ENCODE measurements around the gene TBL1X. TPM values are rescaled to one million over a fixed set of nuclear protein-coding genes. Genes with fewer than 3 reads are reported as not detected.

Gene TBL1X
- total and polyA plus RNA-seq, 2 of the 8 experiments (the other 6 are each of a cell fraction or from before 2014, with no cell fraction given) = 13.3 to 25.6 TPM

DNA sequence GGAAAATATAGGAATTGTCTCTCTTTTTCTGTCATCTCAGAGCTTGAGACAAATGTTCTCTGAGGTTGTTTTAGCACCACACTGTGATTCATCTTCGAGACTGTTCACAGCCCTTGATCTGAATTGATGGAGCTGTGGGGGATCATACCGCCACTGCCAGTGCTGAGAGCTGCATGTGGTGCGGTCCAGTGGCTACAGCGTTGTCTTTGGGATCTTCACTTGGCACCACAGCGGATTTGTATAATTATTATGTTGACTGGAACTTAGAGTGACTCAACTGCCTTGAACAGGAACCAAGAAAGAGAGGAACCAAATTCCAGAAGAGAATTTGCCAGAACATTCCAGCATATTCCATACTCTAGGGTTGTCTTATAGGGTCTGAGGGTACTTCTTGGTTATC is 29.1 kb downstream of the TBL1X start:
- Histone ChIP-seq H3K4ac (replicated peaks; ENCODE audit: insufficient read length, low read depth, low read length) (no peak overlapping the region), H3K4me3 (ENCODE audit: extremely low read depth in 1 of 4, insufficient read depth in 2 of 4, low read depth in 3 of 4, low read length in 4 of 4) (no peak overlapping the region), H2BK5ac (ENCODE audit: low read depth, low read length) (no peak overlapping the region), H3K36me3 (ENCODE audit: control insufficient read depth in 2 of 4, insufficient read depth in 4 of 4, low read length in 3 of 4) (no peaks in the 10 kb centered on the region), H3K9me3 (ENCODE audit: insufficient read depth in 2 of 2, low read depth in 1 of 2, low read length in 1 of 2) (no peaks in the 10 kb centered on the region), H3K14ac (ENCODE audit: insufficient read length) (no peak overlapping the region), H3K4me1 (replicated peaks in 1 of 4; ENCODE audit: control insufficient read depth in 3 of 4, insufficient read depth in 4 of 4, low read length in 3 of 4) (no peaks in the 10 kb centered on the region), H3K18ac (ENCODE audit: extremely low read depth, low read length) (no peak overlapping the region), H2BK12ac (ENCODE audit: low read depth, low read length) (no peak overlapping the region), H3K79me2 (ENCODE audit: control insufficient read depth in 1 of 2, insufficient read depth in 2 of 2, low read length in 2 of 2) (peaks cover 0 to 61% of the 10 kb centered on the region in 2 experiments; a peak in 2 of 4 replicates), H4K91ac (replicated peaks; ENCODE audit: insufficient read length, low read length) (no peak overlapping the region), H4K5ac (ENCODE audit: insufficient read length, low read depth, low read length) (no peak overlapping the region), H3K27ac (ENCODE audit: low read depth, low read length) (no peak overlapping the region), H2BK15ac (ENCODE audit: low read length) (no peak overlapping the region), H2BK20ac (ENCODE audit: low read length) (no peak overlapping the region), H2AK5ac (ENCODE audit: low read depth, low read length) (no peak overlapping the region), H2AFZ (ENCODE audit: low read length) (no peak overlapping the region), H4K20me1 (replicated peaks in 1 of 2; ENCODE audit: control insufficient read depth in 1 of 2, insufficient read depth in 2 of 2, low read length in 2 of 2) (peaks cover 0 to 13% of the 10 kb centered on the region in 2 experiments), H4K8ac (ENCODE audit: extremely low read depth, insufficient read depth, low read length) (no peak overlapping the region), H2BK120ac (replicated peaks; ENCODE audit: low read depth, low read length) (no peak overlapping the region), H3K9ac (replicated peaks in 1 of 4; ENCODE audit: extremely low read depth in 1 of 4, low read depth in 3 of 4, low read length in 3 of 4) (no peak overlapping the region), H3K23me2 (ENCODE audit: low read depth, low read length) (no peaks in the 10 kb centered on the region), H3K56ac (replicated peaks; ENCODE audit: insufficient read length, low read depth, low read length) (no peak overlapping the region), H3K27me3 (replicated peaks in 1 of 4; ENCODE audit: control insufficient read depth in 3 of 4, extremely low read depth in 1 of 4, insufficient read depth in 3 of 4, low read length in 3 of 4) (no peaks in the 10 kb centered on the region), H3K23ac (ENCODE audit: insufficient read length) (no peak overlapping the region), H3K79me1 (ENCODE audit: low read depth, low read length) (no peaks in the 10 kb centered on the region; the same call in 1 of the 2 replicates), H3K4me2 (ENCODE audit: insufficient read depth in 1 of 2, low read depth in 2 of 2, low read length in 2 of 2) (no peak overlapping the region)
- no peak for TF ChIP-seq SP4 (IDR thresholded peaks at IDR 0.05; ENCODE audit: low read length)
- no peak for TF ChIP-seq EGR1 (IDR thresholded peaks at IDR 0.05; ENCODE audit: borderline replicate concordance, low read depth, low read length)
- TF ChIP-seq RBBP5 (IDR thresholded peaks at IDR 0.05; ENCODE audit: borderline replicate concordance, low read depth, low read length) = no peak
- no peak for TF ChIP-seq GABPA (IDR thresholded peaks at IDR 0.05; ENCODE audit: borderline replicate concordance, insufficient read depth, low read length)
- no peak for TF ChIP-seq SIRT6 (IDR thresholded peaks at IDR 0.05; ENCODE audit: low read length)
- no peak for TF ChIP-seq MAFK (IDR thresholded peaks at IDR 0.05; ENCODE audit: low read depth, low read length)
- TF ChIP-seq SP2 (IDR thresholded peaks at IDR 0.05; ENCODE audit: low read length) = no peak
- TF ChIP-seq NANOG (IDR thresholded peaks at IDR 0.05; ENCODE audit: insufficient read depth, low read depth, low read length, poor library complexity, severe bottlenecking) = no peak
- no peak for TF ChIP-seq SUZ12 (IDR thresholded peaks at IDR 0.05; ENCODE audit: low read length)
- TF ChIP-seq, protein P1, sequence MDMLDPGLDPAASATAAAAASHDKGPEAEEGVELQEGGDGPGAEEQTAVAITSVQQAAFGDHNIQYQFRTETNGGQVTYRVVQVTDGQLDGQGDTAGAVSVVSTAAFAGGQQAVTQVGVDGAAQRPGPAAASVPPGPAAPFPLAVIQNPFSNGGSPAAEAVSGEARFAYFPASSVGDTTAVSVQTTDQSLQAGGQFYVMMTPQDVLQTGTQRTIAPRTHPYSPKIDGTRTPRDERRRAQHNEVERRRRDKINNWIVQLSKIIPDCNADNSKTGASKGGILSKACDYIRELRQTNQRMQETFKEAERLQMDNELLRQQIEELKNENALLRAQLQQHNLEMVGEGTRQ (IDR thresholded peaks at IDR 0.05; ENCODE audit: low read length) = no peak
- TF ChIP-seq JUN (IDR thresholded peaks at IDR 0.05; ENCODE audit: low read depth, low read length) = no peak
- no peak for TF ChIP-seq CHD1 (IDR thresholded peaks at IDR 0.05; ENCODE audit: low read depth, low read length)
- TF ChIP-seq HDAC2 (IDR thresholded peaks at IDR 0.05; ENCODE audit: borderline replicate concordance in 1 of 2, low read depth in 2 of 2, low read length in 2 of 2) = no peak
- no peak for TF ChIP-seq KDM4A (IDR thresholded peaks at IDR 0.05; ENCODE audit: low read depth, low read length, severe bottlenecking)
- DNase-seq (ENCODE audit: low read depth in 1 of 2, low spot score in 2 of 2) (no peak), FAIRE-seq (no peak)
- POLR2A ChIA-PET (ENCODE audit: partially characterized antibody) = no interaction called here
- CTCF ChIA-PET (ENCODE audit: partially characterized antibody) = no interaction called here
- WGBS, 2 experiments (ENCODE audit: extremely low coverage in 1 of 2, insufficient coverage in 1 of 2, insufficient read length in 1 of 2, insufficient replicate concordance in 2 of 2, low coverage in 1 of 2, low lambda C conversion rate in 2 of 2, missing lambda C conversion rate in 1 of 2) = 96% methylated on average over 5 of the region's 5 CpGs; no CpG with 5 or more reads in 1 of the 2 experiments

All from H1 (cell line).